GM13977 (cell line): ENCODE data around the gene PCBP3.
"Not testable (repeated sequence)": the region's sequence is repeated elsewhere in the genome, so short reads cannot be mapped to it uniquely, and the experiment has no call there.

Experiments
- DNase-seq: peaks from one replicate; pipeline ENCODE4 v3.0.0; 2012; ENCODE audit warnings: low spot score
- in situ Hi-C: fragments of 300-500 bp; cut with MboI; formaldehyde crosslinking; loops from one replicate; pipeline ENCODE4 v1.12.0; 2022; ENCODE audit warnings: low sequenced_read_pairs, low pct_unique_long_range_greater_than_20kb, mixed read lengths, inconsistent platforms; ENCODE audit not compliant: unreplicated experiment
- TF ChIP-seq, protein P1 (sequence below): IDR thresholded peaks from 2 replicates; pipeline ENCODE4 v1.5.1; 2012; ENCODE audit warnings: mild to moderate bottlenecking, control low read depth; ENCODE audit not compliant: insufficient read depth; ENCODE audit errors: extremely low read depth, missing control alignments

PCBP3 gene

DNA sequence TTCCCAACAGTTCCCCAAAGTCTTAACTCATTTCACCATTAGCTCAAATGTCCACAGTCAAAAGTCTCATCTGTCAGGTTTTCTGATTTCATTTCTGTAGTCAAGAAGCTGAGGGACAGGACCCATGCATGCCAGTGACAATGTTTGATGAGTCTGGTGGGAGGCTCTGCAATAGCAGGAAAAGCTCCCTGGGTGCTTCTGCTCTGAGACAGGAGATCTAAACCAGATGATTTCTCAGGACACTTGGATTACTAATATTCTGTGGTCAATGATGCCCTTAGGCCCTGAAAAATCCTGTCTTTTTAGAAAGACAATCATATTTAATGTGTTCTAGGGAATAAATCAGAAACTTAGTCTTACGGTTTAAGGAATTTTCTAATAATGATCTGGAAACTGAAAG, 56.4 kb downstream of the PCBP3 start:
- no peak for DNase-seq
- in situ Hi-C loops, result no loop called here
- TF ChIP-seq, protein P1, sequence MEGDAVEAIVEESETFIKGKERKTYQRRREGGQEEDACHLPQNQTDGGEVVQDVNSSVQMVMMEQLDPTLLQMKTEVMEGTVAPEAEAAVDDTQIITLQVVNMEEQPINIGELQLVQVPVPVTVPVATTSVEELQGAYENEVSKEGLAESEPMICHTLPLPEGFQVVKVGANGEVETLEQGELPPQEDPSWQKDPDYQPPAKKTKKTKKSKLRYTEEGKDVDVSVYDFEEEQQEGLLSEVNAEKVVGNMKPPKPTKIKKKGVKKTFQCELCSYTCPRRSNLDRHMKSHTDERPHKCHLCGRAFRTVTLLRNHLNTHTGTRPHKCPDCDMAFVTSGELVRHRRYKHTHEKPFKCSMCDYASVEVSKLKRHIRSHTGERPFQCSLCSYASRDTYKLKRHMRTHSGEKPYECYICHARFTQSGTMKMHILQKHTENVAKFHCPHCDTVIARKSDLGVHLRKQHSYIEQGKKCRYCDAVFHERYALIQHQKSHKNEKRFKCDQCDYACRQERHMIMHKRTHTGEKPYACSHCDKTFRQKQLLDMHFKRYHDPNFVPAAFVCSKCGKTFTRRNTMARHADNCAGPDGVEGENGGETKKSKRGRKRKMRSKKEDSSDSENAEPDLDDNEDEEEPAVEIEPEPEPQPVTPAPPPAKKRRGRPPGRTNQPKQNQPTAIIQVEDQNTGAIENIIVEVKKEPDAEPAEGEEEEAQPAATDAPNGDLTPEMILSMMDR, result no peak

DNA sequence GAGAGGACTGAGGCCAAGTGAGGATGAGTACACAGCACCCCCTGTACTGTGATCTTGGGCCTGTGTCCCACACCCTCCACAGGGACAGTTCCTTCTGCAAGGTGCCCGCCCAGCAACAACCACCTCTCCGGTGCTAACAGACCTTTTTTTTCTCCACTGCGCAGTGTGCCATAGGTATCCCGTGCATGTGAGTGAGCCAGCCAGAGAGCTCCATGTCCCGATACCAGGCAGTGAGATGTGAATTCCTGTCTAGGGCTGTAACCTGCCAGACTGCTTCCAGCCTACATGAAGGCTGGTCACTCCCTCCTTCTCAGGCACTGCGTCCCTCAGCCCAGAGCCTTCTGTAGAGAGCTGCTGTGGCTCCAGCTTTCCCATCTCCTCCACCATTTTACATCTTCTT, 56.9 kb downstream of the PCBP3 start:
- DNase-seq, result no peak
- TF ChIP-seq, protein P1, result no peak
- in situ Hi-C loops, result no loop called here

DNA sequence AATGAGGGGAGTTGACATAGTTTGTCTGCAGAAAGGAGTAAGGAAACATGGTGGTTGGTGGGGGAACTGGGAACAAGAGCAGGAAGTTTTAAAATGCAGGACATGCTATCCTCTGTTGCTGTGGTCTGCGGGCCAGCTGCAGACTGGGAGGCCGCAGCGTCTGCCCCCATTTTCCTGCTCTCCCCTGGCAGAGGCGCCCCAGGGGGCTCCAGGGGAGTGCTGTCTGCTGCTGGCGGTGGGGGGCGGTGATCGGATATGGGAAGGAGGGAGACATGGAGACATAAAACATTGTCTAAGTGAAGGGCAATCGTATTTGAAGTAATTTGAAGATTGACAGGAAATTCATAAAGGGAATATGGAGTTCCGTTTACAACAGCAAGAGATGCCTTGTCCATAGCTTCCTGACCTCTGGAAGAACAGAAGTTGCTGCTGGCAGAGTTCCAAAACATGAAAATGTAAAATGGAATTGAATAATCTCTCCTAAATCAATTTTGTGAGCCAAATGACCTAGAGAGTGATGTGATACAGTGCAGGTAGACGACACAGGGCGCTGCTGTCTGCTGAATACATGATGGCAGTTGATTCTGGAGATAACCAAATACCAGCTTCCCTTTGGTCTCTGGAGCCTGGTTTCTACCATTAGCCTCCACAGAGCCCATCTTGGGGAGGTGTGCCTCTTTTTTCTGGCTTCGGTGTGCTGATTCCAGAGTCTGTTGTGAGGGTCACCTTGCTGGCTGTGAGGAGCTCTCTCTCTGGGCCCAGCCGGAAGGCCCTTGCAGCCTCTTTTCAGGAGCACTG, 61.0 kb downstream of the PCBP3 start:
- in situ Hi-C loops, result no loop called here
- TF ChIP-seq, protein P1, result no peak
- DNase-seq, result no peak

DNA sequence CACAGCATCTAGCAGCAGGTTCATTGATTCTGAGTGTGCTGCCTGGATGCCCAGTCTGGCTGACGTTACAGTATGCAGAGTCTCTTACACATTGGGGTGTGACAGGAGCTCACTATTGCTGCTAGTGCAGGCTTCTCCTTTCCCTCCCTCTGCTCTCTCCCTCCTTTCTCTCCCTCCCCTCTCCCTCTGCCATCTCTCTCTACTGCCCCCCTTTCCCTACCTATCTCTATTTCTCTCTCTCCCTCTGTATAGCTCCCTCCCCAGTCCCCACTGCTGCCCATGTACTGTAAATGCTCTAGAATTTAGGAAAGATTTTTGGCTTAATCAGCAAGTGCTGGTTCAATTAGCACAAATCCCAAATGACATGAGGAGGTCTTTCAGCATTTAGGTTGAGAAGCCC, 62.8 kb downstream of the PCBP3 start:
- TF ChIP-seq, protein P1, result no peak
- in situ Hi-C loops, result no loop called here
- DNase-seq, result no peak

DNA sequence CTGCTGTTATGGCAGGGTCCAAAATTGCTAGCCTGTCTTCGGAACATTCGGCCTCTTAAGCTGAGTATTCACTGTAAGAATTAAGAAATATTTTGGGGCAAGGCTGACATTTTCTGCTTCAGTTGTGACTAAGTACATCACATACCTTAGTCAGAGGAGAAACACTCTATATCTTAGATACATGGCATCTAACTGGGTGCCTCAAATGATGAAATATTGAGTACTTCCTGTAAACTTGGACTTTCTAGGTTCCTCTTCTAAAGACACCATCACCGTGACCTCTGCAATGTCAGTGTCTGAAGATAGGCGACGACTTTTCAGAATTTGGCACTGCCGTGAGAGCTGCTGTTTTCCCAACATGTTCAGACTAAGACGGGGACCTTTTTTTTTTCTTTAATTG, 65.6 kb downstream of the PCBP3 start:
- in situ Hi-C loops, result no loop called here
- TF ChIP-seq, protein P1, result no peak
- DNase-seq, result no peak

DNA sequence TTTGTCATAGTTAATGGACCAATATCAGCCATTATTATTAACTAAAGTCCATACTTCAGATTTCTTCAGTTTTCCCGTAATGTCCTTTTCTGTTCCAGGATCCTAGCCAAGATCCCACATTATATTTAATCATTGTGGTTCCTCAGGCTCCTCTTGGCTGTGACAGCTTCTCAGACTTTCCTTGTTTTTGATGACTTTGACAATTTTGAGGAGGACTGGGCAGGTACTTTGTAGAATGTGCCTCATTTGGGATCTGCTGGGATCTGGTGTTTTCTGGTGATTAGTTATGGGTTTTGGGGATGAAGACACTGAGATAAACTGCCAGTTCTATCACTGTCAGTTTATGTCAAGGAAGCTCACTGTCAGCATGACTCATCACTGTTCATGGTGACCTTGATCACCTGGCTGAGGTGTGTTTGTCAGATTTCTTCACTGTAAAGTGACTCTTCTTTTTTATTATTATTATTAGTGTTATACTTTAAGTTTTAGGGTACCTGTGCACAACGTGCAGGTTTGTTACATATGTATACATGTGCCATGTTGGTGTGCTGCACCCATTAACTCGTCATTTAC, 66.3 kb downstream of the PCBP3 start:
- TF ChIP-seq, protein P1, result no peak
- in situ Hi-C loops, result no loop called here
- no peak for DNase-seq

DNA sequence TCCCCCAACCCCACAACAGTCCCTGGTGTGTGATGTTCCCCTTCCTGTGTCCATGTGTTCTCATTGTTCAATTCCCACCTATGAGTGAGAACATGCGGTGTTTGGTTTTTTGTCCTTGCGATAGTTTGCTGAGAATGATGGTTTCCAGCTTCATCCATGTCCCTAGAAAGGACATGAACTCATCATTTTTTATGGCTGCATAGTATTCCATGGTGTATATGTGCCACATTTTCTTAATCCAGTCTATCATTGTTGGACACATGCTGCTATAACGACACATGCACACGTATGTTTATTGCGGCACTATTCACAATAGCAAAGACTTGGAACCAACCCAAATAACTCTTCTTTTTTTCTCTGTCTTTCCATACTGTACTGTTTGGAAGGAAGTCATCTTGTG, 66.8 kb downstream of the PCBP3 start:
- in situ Hi-C loops, DNase-seq: not testable (repeated sequence)
